ENCODE data around the gene LSM12.

LSM12 gene

GRCh38 chr17:44095647-44096496 is 29.4 kb upstream of the LSM12 start:
- no peak for DNase-seq

GRCh38 chr17:44095388-44095646 is 28.8 kb upstream of the LSM12 start:
- DNase-seq = no peak

GRCh38 chr17:44094701-44095387 is 28.4 kb upstream of the LSM12 start:
- no peak for DNase-seq

GRCh38 chr17:44093231-44093900 is 26.9 kb upstream of the LSM12 start:
- DNase-seq = no peak

GRCh38 chr17:44092051-44092450 is 25.6 kb upstream of the LSM12 start:
- no peak for DNase-seq

GRCh38 chr17:44091200-44091997 is 24.9 kb upstream of the LSM12 start:
- DNase-seq = no peak

GRCh38 chr17:44088254-44088653 is 21.8 kb upstream of the LSM12 start:
- no peak for DNase-seq

GRCh38 chr17:44087319-44087718 is 20.8 kb upstream of the LSM12 start:
- no peak for DNase-seq

GRCh38 chr17:44086364-44087311 is 20.2 kb upstream of the LSM12 start:
- peak in 1 of 5 donors; percentile 40 for DNase-seq

GRCh38 chr17:44085908-44086307 is 19.4 kb upstream of the LSM12 start:
- no peak for DNase-seq

- no peak for DNase-seq
Measured at GRCh38 chr17:44084921-44085320, 18.4 kb upstream of the LSM12 start.

GRCh38 chr17:44084131-44084538 is 17.7 kb upstream of the LSM12 start:
- no peak for DNase-seq

- no peak for DNase-seq
Measured at GRCh38 chr17:44083250-44083849, 16.9 kb upstream of the LSM12 start.

- no peak for DNase-seq
Measured at GRCh38 chr17:44082256-44082927, 15.9 kb upstream of the LSM12 start.

GRCh38 chr17:44081681-44082080 is 15.2 kb upstream of the LSM12 start:
- no peak for DNase-seq

GRCh38 chr17:44079877-44080821 is 13.7 kb upstream of the LSM12 start:
- DNase-seq = no peak

GRCh38 chr17:44078412-44078811 is 11.9 kb upstream of the LSM12 start:
- DNase-seq = no peak

- DNase-seq = no peak
Measured at GRCh38 chr17:44077595-44077909, 11.1 kb upstream of the LSM12 start.

- DNase-seq = no peak
Measured at GRCh38 chr17:44076716-44077594, 10.5 kb upstream of the LSM12 start.

All from T-helper 1 cell (primary cell).